SK-N-SH (cell line): ENCODE results near the gene RNF150. TPM values are rescaled to one million over a fixed set of nuclear protein-coding genes. Genes with fewer than 3 reads are reported as not detected.

Source experiments
- CTCF ChIA-PET: fragments of 300-600, 350-600 bp; formaldehyde crosslinking; extraction: SDS; loops from one replicate; lab custom pipeline; 2021; lab: Yijun Ruan, JAX
- POLR2A ChIA-PET: fragments of 350-600 bp; sonication (Branson Sonifier 250); formaldehyde crosslinking; extraction: SDS; loops from one replicate; lab custom pipeline; 2020; ENCODE audit warnings: antibody characterized with exemption, inconsistent platforms; lab: Yijun Ruan, JAX
- DNase-seq: peaks from one replicate; pipeline ENCODE4 v3.0.0; 2012
- H2AFZ ChIP-seq: fragments of 200-600 bp; sonication (generic); 2 replicates; pipeline ENCODE4 v1.8.1; 2016; ENCODE audit warnings: antibody characterized with exemption, mild to moderate bottlenecking, low read depth
- H3F3A ChIP-seq: fragments of 200-600 bp; sonication (generic); replicated peaks from 2 replicates; pipeline ENCODE3; 2016; ENCODE audit warnings: antibody characterized with exemption, mild to moderate bottlenecking; ENCODE audit not compliant: insufficient read depth
- H3K27ac ChIP-seq, 2 experiments: fragments of 200-500 bp in 1 of 2; fragments of 200-600 bp in 1 of 2; sonication (Bioruptor generic) in 1 of 2; sonication (generic), shearing (Covaris generic) in 1 of 2; 2 replicates each; pipeline versions ENCODE4 v1.5.1 to v1.6.1; 2014 to 2016; ENCODE audit warnings: low read depth in 2 of 2, inconsistent platforms in 1 of 2, low read length in 1 of 2, mild to moderate bottlenecking in 1 of 2, mixed read lengths in 1 of 2
- H3K27me3 ChIP-seq: fragments of 200-600 bp; sonication (generic), shearing (Covaris generic); 2 replicates; pipeline ENCODE4 v1.6.1; 2016; ENCODE audit warnings: mixed run types; ENCODE audit not compliant: insufficient read depth
- H3K36me3 ChIP-seq, 2 experiments: fragments of 200-500 bp in 1 of 2; fragments of 200-600 bp in 1 of 2; sonication (Bioruptor generic) in 1 of 2; sonication (generic) in 1 of 2; replicated peaks in 1 of 2; 2 replicates each; pipeline versions ENCODE3 to v1.5.1; 2014 to 2016; ENCODE audit warnings: low read length in 1 of 2, mild to moderate bottlenecking in 1 of 2; ENCODE audit not compliant: insufficient read depth in 2 of 2, control insufficient read depth in 1 of 2
- H3K4me1 ChIP-seq, 2 experiments: fragments of 200-500 bp in 1 of 2; fragments of 200-600 bp in 1 of 2; sonication (Bioruptor generic) in 1 of 2; sonication (generic), shearing (Covaris generic) in 1 of 2; 2 replicates each; pipeline versions ENCODE4 v1.5.1 to v1.6.1; 2014 to 2016; ENCODE audit warnings: low read depth in 1 of 2, low read length in 1 of 2, mixed run types in 1 of 2; ENCODE audit not compliant: insufficient read depth in 2 of 2, control insufficient read depth in 1 of 2
- H3K4me2 ChIP-seq: fragments of 200-600 bp; sonication (generic), shearing (Covaris generic); 2 replicates; pipeline ENCODE4 v1.6.1; 2017; ENCODE audit warnings: mixed run types
- H3K4me3 ChIP-seq, 2 experiments: fragments of 200-500 bp in 1 of 2; fragments of 200-600 bp in 1 of 2; sonication (Bioruptor generic) in 1 of 2; sonication (generic), shearing (Covaris generic) in 1 of 2; 2 replicates each; pipeline versions ENCODE4 v1.5.1 to v1.8.1; 2014 to 2016; ENCODE audit warnings: low read depth in 2 of 2, inconsistent platforms in 1 of 2, low read length in 1 of 2, mild to moderate bottlenecking in 1 of 2, mixed read lengths in 1 of 2, moderate library complexity in 1 of 2
- H3K79me2 ChIP-seq: fragments of 200-600 bp; sonication (generic); 2 replicates; pipeline ENCODE4 v1.8.1; 2017; ENCODE audit warnings: mild to moderate bottlenecking; ENCODE audit not compliant: insufficient read depth
- H3K9ac ChIP-seq: fragments of 200-600 bp; sonication (generic); 2 replicates; pipeline ENCODE4 v1.6.1; 2017; ENCODE audit warnings: mixed run types
- H3K9me2 ChIP-seq: fragments of 200-600 bp; sonication (generic); 2 replicates; pipeline ENCODE4 v1.6.1; 2017; ENCODE audit warnings: mixed run types
- H3K9me3 ChIP-seq: fragments of 200-600 bp; sonication (generic); 2 replicates; pipeline ENCODE4 v1.6.1; 2017; ENCODE audit warnings: mixed run types, mild to moderate bottlenecking, moderate library complexity
- H4K20me1 ChIP-seq: fragments of 200-600 bp; sonication (generic); 2 replicates; pipeline ENCODE4 v1.6.1; 2017; ENCODE audit warnings: mild to moderate bottlenecking, mixed run types; ENCODE audit not compliant: insufficient read depth
- EZH2phosphoT487 ChIP-seq: fragments of 200-600 bp; sonication (generic); IDR thresholded peaks from 2 replicates; pipeline ENCODE4 v1.6.1; 2017; ENCODE audit warnings: low read depth, mixed run types, mild to moderate bottlenecking, antibody characterized with exemption, moderate library complexity, borderline replicate concordance
- FOSL2 ChIP-seq: IDR thresholded peaks from 2 replicates; pipeline ENCODE4 v1.4.0; 2012; ENCODE audit warnings: low read depth, mild to moderate bottlenecking, moderate library complexity, borderline replicate concordance
- FOXJ3 ChIP-seq: sonication (generic); formaldehyde crosslinking; IDR thresholded peaks from 2 replicates; pipeline ENCODE4 v1.5.1; 2020; ENCODE audit warnings: mild to moderate bottlenecking, missing genetic modification reagents
- GATA2 ChIP-seq: sonication (generic); formaldehyde crosslinking; IDR thresholded peaks from 2 replicates; pipeline ENCODE4 v1.5.0; 2020; ENCODE audit warnings: mild to moderate bottlenecking, missing genetic modification reagents
- NFIC ChIP-seq: IDR thresholded peaks from 2 replicates; pipeline ENCODE4 v1.4.0; 2012; ENCODE audit warnings: borderline replicate concordance
- NRF1 ChIP-seq: IDR thresholded peaks from 2 replicates; pipeline ENCODE4 v1.6.1; 2012; ENCODE audit warnings: low read depth, mild to moderate bottlenecking, low read length
- RCOR1 ChIP-seq: fragments of 150-350 bp; IDR thresholded peaks from 2 replicates; pipeline ENCODE4 v1.6.1; 2017; ENCODE audit warnings: antibody characterized with exemption, low read length
- SIN3A ChIP-seq: IDR thresholded peaks from 2 replicates; pipeline ENCODE4 v1.6.1; 2012; ENCODE audit warnings: low read depth, mild to moderate bottlenecking, low read length, moderate library complexity, borderline replicate concordance
- TCF12 ChIP-seq: IDR thresholded peaks from 2 replicates; pipeline ENCODE4 v1.4.0; 2012
- TEAD4 ChIP-seq: IDR thresholded peaks from 2 replicates; pipeline ENCODE4 v1.4.0; 2012; ENCODE audit warnings: mild to moderate bottlenecking, borderline replicate concordance; ENCODE audit not compliant: insufficient read depth
- WGBS: methylation state at CpG from one replicate; pipeline ENCODE4 v1.1.6; 2017; ENCODE audit warnings: low lambda C conversion rate; 5-methylcytosine and 5-hydroxymethylcytosine counted together
- polyA plus RNA-seq, 3 experiments: library from polyadenylated mRNA; depleted of rRNA; stranded (reverse); fragments of >200 nt; gene quantifications; 2 replicates each; pipeline ENCODE4 v1.2.3, GENCODE V29; 2012
- TF ChIP-seq, protein P1 (sequence below): IDR thresholded peaks from 2 replicates; pipeline ENCODE4 v1.4.0; 2012; ENCODE audit warnings: low read depth, borderline replicate concordance
- TF ChIP-seq, protein P2 (sequence below): fragments of 200-600 bp; sonication (generic); IDR thresholded peaks from 2 replicates; pipeline ENCODE4 v1.6.1; 2017; ENCODE audit warnings: antibody characterized with exemption, mild to moderate bottlenecking, moderate library complexity
- TF ChIP-seq, protein P3 (sequence below): IDR thresholded peaks from 2 replicates; pipeline ENCODE4 v1.4.0; 2012; ENCODE audit warnings: low read depth, borderline replicate concordance
- TF ChIP-seq, protein P4 (sequence below): fragments of 150-350 bp; IDR thresholded peaks from 2 replicates; pipeline ENCODE4 v1.6.1; 2017; ENCODE audit warnings: antibody characterized with exemption, low read length, low read depth, borderline replicate concordance

The RNF150 gene
- polyA plus RNA-seq, 1 of the 3 experiments (the other 2 are of a cell fraction): 5.8 TPM

DNA sequence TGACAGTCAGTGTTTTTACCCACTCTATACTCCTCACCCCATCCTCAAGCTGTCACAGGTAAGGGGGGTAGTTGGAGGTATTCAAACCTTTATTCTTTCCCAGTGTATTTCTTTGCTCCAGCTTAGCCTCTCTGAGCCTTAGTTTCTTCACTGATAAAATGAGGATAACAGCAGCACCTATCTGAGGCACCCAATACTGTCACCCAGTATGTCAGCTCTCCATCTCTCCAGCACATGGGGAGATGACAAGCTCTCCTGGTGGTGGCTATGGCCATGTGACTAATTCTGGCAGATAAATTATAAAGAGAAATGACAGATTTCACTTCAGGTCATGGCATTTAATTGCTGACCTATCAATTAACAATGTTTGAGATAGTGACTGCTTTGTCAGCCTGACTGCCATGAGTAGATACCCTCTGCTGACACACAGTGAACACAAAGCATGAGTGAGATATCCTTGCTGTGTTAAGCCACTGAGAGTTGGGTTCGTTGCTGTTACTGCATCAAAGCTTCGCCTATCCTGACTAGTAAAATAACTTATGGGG, 200.7 kb downstream of the RNF150 start:
- POLR2A ChIA-PET: no interaction called here
- CTCF ChIA-PET: interaction anchor here (1.5 kb wide), 1 partner anchor 29 kb away, joined by 4 read pairs; no protein-coding TSS in a partner anchor
- Histone ChIP-seq H3K4me3 (no peak overlapping the region), H2AFZ (no peak overlapping the region), H3K36me3 (peaks cover 0 to 10% of the 10 kb centered on the region in 2 experiments), H3F3A (peaks cover 16% of the 10 kb centered on the region), H3K27me3 (no peaks in the 10 kb centered on the region), H3K4me1 (peaks cover 27 to 31% of the 10 kb centered on the region in 2 experiments), H3K9ac (no peak overlapping the region), H4K20me1 (no peaks in the 10 kb centered on the region), H3K9me3 (no peaks in the 10 kb centered on the region), H3K79me2 (peaks cover 11% of the 10 kb centered on the region), H3K9me2 (no peaks in the 10 kb centered on the region), H3K27ac (no peak overlapping the region; a peak in 1 of 4 replicates), H3K4me2 (no peak overlapping the region)
- 96% methylated on average over 2 of the region's 2 CpGs for WGBS
- no peak for DNase-seq
- TF ChIP-seq EZH2phosphoT487: no peak
- TF ChIP-seq TEAD4: no peak
- no peak for TF ChIP-seq NFIC
- no peak for TF ChIP-seq SIN3A
- TF ChIP-seq, protein P1, sequence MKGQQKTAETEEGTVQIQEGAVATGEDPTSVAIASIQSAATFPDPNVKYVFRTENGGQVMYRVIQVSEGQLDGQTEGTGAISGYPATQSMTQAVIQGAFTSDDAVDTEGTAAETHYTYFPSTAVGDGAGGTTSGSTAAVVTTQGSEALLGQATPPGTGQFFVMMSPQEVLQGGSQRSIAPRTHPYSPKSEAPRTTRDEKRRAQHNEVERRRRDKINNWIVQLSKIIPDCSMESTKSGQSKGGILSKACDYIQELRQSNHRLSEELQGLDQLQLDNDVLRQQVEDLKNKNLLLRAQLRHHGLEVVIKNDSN: no peak
- TF ChIP-seq, protein P2, sequence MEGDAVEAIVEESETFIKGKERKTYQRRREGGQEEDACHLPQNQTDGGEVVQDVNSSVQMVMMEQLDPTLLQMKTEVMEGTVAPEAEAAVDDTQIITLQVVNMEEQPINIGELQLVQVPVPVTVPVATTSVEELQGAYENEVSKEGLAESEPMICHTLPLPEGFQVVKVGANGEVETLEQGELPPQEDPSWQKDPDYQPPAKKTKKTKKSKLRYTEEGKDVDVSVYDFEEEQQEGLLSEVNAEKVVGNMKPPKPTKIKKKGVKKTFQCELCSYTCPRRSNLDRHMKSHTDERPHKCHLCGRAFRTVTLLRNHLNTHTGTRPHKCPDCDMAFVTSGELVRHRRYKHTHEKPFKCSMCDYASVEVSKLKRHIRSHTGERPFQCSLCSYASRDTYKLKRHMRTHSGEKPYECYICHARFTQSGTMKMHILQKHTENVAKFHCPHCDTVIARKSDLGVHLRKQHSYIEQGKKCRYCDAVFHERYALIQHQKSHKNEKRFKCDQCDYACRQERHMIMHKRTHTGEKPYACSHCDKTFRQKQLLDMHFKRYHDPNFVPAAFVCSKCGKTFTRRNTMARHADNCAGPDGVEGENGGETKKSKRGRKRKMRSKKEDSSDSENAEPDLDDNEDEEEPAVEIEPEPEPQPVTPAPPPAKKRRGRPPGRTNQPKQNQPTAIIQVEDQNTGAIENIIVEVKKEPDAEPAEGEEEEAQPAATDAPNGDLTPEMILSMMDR: no peak
- TF ChIP-seq RCOR1: no peak
- TF ChIP-seq, protein P3, sequence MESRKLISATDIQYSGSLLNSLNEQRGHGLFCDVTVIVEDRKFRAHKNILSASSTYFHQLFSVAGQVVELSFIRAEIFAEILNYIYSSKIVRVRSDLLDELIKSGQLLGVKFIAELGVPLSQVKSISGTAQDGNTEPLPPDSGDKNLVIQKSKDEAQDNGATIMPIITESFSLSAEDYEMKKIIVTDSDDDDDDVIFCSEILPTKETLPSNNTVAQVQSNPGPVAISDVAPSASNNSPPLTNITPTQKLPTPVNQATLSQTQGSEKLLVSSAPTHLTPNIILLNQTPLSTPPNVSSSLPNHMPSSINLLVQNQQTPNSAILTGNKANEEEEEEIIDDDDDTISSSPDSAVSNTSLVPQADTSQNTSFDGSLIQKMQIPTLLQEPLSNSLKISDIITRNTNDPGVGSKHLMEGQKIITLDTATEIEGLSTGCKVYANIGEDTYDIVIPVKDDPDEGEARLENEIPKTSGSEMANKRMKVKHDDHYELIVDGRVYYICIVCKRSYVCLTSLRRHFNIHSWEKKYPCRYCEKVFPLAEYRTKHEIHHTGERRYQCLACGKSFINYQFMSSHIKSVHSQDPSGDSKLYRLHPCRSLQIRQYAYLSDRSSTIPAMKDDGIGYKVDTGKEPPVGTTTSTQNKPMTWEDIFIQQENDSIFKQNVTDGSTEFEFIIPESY: no peak
- TF ChIP-seq TCF12: no peak
- TF ChIP-seq FOXJ3: no peak
- no peak for TF ChIP-seq NRF1
- TF ChIP-seq, protein P4, sequence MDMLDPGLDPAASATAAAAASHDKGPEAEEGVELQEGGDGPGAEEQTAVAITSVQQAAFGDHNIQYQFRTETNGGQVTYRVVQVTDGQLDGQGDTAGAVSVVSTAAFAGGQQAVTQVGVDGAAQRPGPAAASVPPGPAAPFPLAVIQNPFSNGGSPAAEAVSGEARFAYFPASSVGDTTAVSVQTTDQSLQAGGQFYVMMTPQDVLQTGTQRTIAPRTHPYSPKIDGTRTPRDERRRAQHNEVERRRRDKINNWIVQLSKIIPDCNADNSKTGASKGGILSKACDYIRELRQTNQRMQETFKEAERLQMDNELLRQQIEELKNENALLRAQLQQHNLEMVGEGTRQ: no peak
- TF ChIP-seq GATA2 (CRISPR knock-in tag): no peak
- TF ChIP-seq FOSL2: no peak
